Measurements from ENCODE around the gene AMHR2. TPM values are rescaled to one million over a fixed set of nuclear protein-coding genes. Genes with fewer than 3 reads are reported as not detected.
"Not testable (repeated sequence)": the region's sequence is repeated elsewhere in the genome, so short reads cannot be mapped to it uniquely, and the experiment has no call there.

AMHR2 gene
- total and polyA plus RNA-seq, 2 of the 4 experiments (the other 2 are of a cell fraction): not detected

DNA sequence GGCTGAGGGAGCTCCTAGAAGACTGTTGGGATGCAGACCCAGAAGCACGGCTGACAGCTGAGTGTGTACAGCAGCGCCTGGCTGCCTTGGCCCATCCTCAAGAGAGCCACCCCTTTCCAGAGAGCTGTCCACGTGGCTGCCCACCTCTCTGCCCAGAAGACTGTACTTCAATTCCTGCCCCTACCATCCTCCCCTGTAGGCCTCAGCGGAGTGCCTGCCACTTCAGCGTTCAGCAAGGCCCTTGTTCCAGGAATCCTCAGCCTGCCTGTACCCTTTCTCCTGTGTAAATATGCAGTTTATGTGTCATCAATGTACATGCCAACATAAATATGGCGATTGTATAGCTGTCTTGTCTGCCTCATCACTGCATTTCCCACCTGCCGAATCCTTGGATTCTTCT, 7.5 kb downstream of the AMHR2 start:
- Histone ChIP-seq H4K5ac (ENCODE audit: low read depth, low read length) (no peak overlapping the region), H4K20me1 (ENCODE audit: insufficient read depth, low read length) (peaks cover 6% of the 10 kb centered on the region), H2AK5ac (ENCODE audit: low read depth, low read length) (no peak overlapping the region), H3K4me1 (ENCODE audit: control insufficient read depth, insufficient read depth, low read length) (peaks cover 5% of the 10 kb centered on the region; the same call in 1 of the 2 replicates), H3K14ac (replicated peaks; ENCODE audit: low read depth, low read length) (no peak overlapping the region), H3K9me1 (ENCODE audit: insufficient read depth, low read length) (peaks cover 18% of the 10 kb centered on the region; the same call in 1 of the 2 replicates), H3K56ac (ENCODE audit: extremely low read depth, insufficient read depth, low read length) (no peak overlapping the region), H2AFZ (replicated peaks; ENCODE audit: low read length, poor library complexity) (peak overlapping the region; percentile 74), H3K4ac (ENCODE audit: low read depth, low read length) (no peak overlapping the region), H2BK5ac (ENCODE audit: low read depth, low read length, poor library complexity, severe bottlenecking) (no peak overlapping the region), H2BK20ac (ENCODE audit: low read depth, low read length) (no peak overlapping the region), H2AK9ac (replicated peaks; ENCODE audit: low read depth, low read length, poor library complexity) (no peak overlapping the region), H3K36me3 (ENCODE audit: control insufficient read depth, insufficient read depth, low read length) (no peaks in the 10 kb centered on the region), H2BK120ac (ENCODE audit: low read depth, low read length) (no peak overlapping the region), H2BK15ac (ENCODE audit: low read depth, low read length) (no peak overlapping the region), H3K4me3 (ENCODE audit: insufficient read depth, low read depth, low read length) (no peak overlapping the region), H3K79me1 (ENCODE audit: low read depth in 1 of 2, low read length in 2 of 2) (no peaks in the 10 kb centered on the region), H3K4me2 (ENCODE audit: low read depth, low read length) (no peak overlapping the region), H3K23ac (ENCODE audit: low read depth, low read length) (no peak overlapping the region), H3K9ac (ENCODE audit: low read depth, low read length) (no peak overlapping the region), H3K18ac (ENCODE audit: low read depth, low read length) (no peak overlapping the region), H4K91ac (ENCODE audit: insufficient read depth, low read depth, low read length) (no peak overlapping the region), H3K9me3 (ENCODE audit: control insufficient read depth, insufficient read depth, low read length) (no peaks in the 10 kb centered on the region), H3K27ac (ENCODE audit: insufficient read depth, low read length) (no peak overlapping the region), H4K8ac (ENCODE audit: low read depth in 2 of 2, low read length in 2 of 2) (no peak overlapping the region), H3K27me3 (ENCODE audit: control insufficient read depth, insufficient read depth, low read length) (no peaks in the 10 kb centered on the region)
- intact Hi-C loops (cut with micrococcal nuclease): no loop called here
- ATAC-seq (ENCODE audit: low read depth) (peak; percentile 22), DNase-seq (peak; percentile 49)
- dilution Hi-C loops (cut with HindIII; ENCODE audit: low sequenced_read_pairs, unreplicated experiment): no loop called here
- BruUV-seq (replicated peaks): no TSS peak
- in situ Hi-C loops (cut with MboI; ENCODE audit: low sequenced_read_pairs): no loop called here
- CTCF ChIA-PET: no interaction called here
- TF ChIP-seq RCOR1 (IDR thresholded peaks at IDR 0.05; ENCODE audit: insufficient replicate concordance, low read length): no peak
- WGBS, 2 experiments (ENCODE audit: extremely low coverage in 2 of 2, insufficient read length in 1 of 2): 64% methylated on average over 3 of the region's 7 CpGs; no CpG with 5 or more reads in 1 of the 2 experiments
- POLR2A ChIA-PET (ENCODE audit: unreplicated experiment): no interaction called here

DNA sequence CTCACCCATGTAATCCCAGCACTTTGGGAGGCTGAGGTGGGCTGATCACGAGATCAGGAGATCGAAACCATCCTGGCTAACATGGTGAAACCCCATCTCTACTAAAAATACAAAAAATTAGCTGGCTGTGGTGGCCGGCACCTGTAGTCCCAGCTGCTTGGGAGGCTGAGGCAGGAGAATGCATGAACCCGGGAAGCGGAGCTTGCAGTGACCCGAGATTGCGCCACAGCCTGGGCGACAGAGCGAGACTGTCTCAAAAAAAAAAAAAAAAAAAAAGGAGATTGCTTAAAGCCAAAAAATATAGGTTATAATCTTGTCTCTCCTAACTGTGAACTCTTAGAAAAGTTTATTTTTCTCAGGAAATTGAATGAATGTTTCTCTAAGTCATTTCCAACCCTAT, 11.7 kb downstream of the AMHR2 start:
- H4K20me1 ChIP-seq (ENCODE audit: insufficient read depth, low read length); H3K27me3 ChIP-seq (ENCODE audit: control insufficient read depth, insufficient read depth, low read length); intact Hi-C loops (cut with micrococcal nuclease); H3K36me3 ChIP-seq (ENCODE audit: control insufficient read depth, insufficient read depth, low read length); H2AFZ ChIP-seq (replicated peaks; ENCODE audit: low read length, poor library complexity); H3K4ac ChIP-seq (ENCODE audit: low read depth, low read length); CTCF ChIA-PET; H3K9me3 ChIP-seq (ENCODE audit: control insufficient read depth, insufficient read depth, low read length); H2BK15ac ChIP-seq (ENCODE audit: low read depth, low read length); H2AK9ac ChIP-seq (replicated peaks; ENCODE audit: low read depth, low read length, poor library complexity); H2BK120ac ChIP-seq (ENCODE audit: low read depth, low read length); H3K56ac ChIP-seq (ENCODE audit: extremely low read depth, insufficient read depth, low read length); H3K18ac ChIP-seq (ENCODE audit: low read depth, low read length); H4K91ac ChIP-seq (ENCODE audit: insufficient read depth, low read depth, low read length); BruUV-seq (replicated peaks); H4K5ac ChIP-seq (ENCODE audit: low read depth, low read length); ATAC-seq (ENCODE audit: low read depth); DNase-seq; H3K14ac ChIP-seq (replicated peaks; ENCODE audit: low read depth, low read length); dilution Hi-C loops (cut with HindIII; ENCODE audit: low sequenced_read_pairs, unreplicated experiment); H2BK20ac ChIP-seq (ENCODE audit: low read depth, low read length); H2BK5ac ChIP-seq (ENCODE audit: low read depth, low read length, poor library complexity, severe bottlenecking); H3K4me1 ChIP-seq (ENCODE audit: control insufficient read depth, insufficient read depth, low read length); H3K4me2 ChIP-seq (ENCODE audit: low read depth, low read length); H3K79me1 ChIP-seq (ENCODE audit: low read depth in 1 of 2, low read length in 2 of 2); H3K4me3 ChIP-seq (ENCODE audit: insufficient read depth, low read depth, low read length); H4K8ac ChIP-seq (ENCODE audit: low read depth in 2 of 2, low read length in 2 of 2); H3K9me1 ChIP-seq (ENCODE audit: insufficient read depth, low read length); H3K23ac ChIP-seq (ENCODE audit: low read depth, low read length); in situ Hi-C loops (cut with MboI; ENCODE audit: low sequenced_read_pairs); H3K9ac ChIP-seq (ENCODE audit: low read depth, low read length); H3K27ac ChIP-seq (ENCODE audit: insufficient read depth, low read length); POLR2A ChIA-PET (ENCODE audit: unreplicated experiment); H2AK5ac ChIP-seq (ENCODE audit: low read depth, low read length): not testable (repeated sequence)
- WGBS, 2 experiments (ENCODE audit: extremely low coverage in 2 of 2, insufficient read length in 1 of 2): 100% methylated on average over 3 of the region's 9 CpGs; no CpG with 5 or more reads in 1 of the 2 experiments

All from IMR-90 (cell line).